Smooth muscle cell (in vitro differentiated cells): ENCODE measurements around the gene HERPUD1. TPM values are rescaled to one million over a fixed set of nuclear protein-coding genes. Genes with fewer than 3 reads are reported as not detected.
A peak's percentile ranks its signal among the peaks of the same experiment; 100 is the strongest.

Source experiments
- DNase-seq: peaks from one replicate; lab custom pipeline; 2025; ENCODE audit not compliant: unreplicated experiment; lab: John Stamatoyannopoulos, UW
- H2AFZ ChIP-seq: fragments of 200-600 bp; sonication (generic); 2 replicates; pipeline ENCODE4 v1.6.0; 2016; ENCODE audit warnings: antibody characterized with exemption, low read depth, mild to moderate bottlenecking
- H3F3A ChIP-seq: fragments of 200-600 bp; sonication (generic); 2 replicates; pipeline ENCODE4 v1.6.0; 2017; ENCODE audit warnings: antibody characterized with exemption, low read depth
- H3K27ac ChIP-seq: fragments of 200-600 bp; sonication (generic); 2 replicates; pipeline ENCODE4 v1.5.1; 2016; ENCODE audit warnings: low read depth, mild to moderate bottlenecking
- H3K27me3 ChIP-seq: fragments of 200-600 bp; sonication (generic); 2 replicates; pipeline ENCODE4 v1.6.1; 2016; ENCODE audit warnings: low read depth, mild to moderate bottlenecking
- H3K36me3 ChIP-seq: fragments of 200-600 bp; sonication (generic); 2 replicates; pipeline ENCODE4 v1.5.1; 2016; ENCODE audit warnings: low read depth
- H3K4me1 ChIP-seq: fragments of 200-600 bp; sonication (generic); 2 replicates; pipeline ENCODE4 v1.5.1; 2016; ENCODE audit warnings: low read depth
- H3K4me2 ChIP-seq: fragments of 200-600 bp; sonication (generic); 2 replicates; pipeline ENCODE4 v1.6.0; 2016; ENCODE audit warnings: mild to moderate bottlenecking
- H3K4me3 ChIP-seq: fragments of 200-600 bp; sonication (generic); 2 replicates; pipeline ENCODE4 v1.5.1; 2016; ENCODE audit warnings: mild to moderate bottlenecking
- H3K79me2 ChIP-seq: fragments of 200-600 bp; sonication (generic); 2 replicates; pipeline ENCODE4 v1.6.0; 2016; ENCODE audit warnings: low read depth, mild to moderate bottlenecking
- H3K9ac ChIP-seq: fragments of 200-600 bp; sonication (generic); 2 replicates; pipeline ENCODE4 v1.6.0; 2016; ENCODE audit warnings: low read depth
- H3K9me3 ChIP-seq: fragments of 200-600 bp; sonication (generic); replicated peaks from 2 replicates; pipeline ENCODE4 v1.5.1; 2016; ENCODE audit warnings: low read depth
- H4K20me1 ChIP-seq: fragments of 200-600 bp; sonication (generic); 2 replicates; pipeline ENCODE4 v1.6.0; 2016; ENCODE audit warnings: low read depth
- CTCF ChIP-seq: fragments of 200-600 bp; sonication (generic); IDR thresholded peaks from 2 replicates; pipeline ENCODE4 v1.5.1; 2017; ENCODE audit warnings: borderline replicate concordance, mild to moderate bottlenecking, antibody characterized with exemption; ENCODE audit not compliant: insufficient read depth, poor library complexity, severe bottlenecking
- WGBS: methylation state at CpG from one replicate; pipeline ENCODE4 v1.1.7; 2016; ENCODE audit warnings: low lambda C conversion rate; 5-methylcytosine and 5-hydroxymethylcytosine counted together
- polyA plus RNA-seq: library from polyadenylated mRNA; unstranded; fragments of >200 nt; fragmentation: Nextera tagmentation; extraction: Ambion mirVana; gene quantifications from 2 replicates; pipeline ENCODE4 v1.2.1, GENCODE V29; 2016
- total RNA-seq: library from RNA; depleted of rRNA; stranded (reverse); fragments of >200 nt; gene quantifications from 2 replicates; pipeline ENCODE4 v1.2.3, GENCODE V29; 2014

HERPUD1 gene
- total and polyA plus RNA-seq, 2 experiments from 2014 or later: 253 to 291 TPM

DNA sequence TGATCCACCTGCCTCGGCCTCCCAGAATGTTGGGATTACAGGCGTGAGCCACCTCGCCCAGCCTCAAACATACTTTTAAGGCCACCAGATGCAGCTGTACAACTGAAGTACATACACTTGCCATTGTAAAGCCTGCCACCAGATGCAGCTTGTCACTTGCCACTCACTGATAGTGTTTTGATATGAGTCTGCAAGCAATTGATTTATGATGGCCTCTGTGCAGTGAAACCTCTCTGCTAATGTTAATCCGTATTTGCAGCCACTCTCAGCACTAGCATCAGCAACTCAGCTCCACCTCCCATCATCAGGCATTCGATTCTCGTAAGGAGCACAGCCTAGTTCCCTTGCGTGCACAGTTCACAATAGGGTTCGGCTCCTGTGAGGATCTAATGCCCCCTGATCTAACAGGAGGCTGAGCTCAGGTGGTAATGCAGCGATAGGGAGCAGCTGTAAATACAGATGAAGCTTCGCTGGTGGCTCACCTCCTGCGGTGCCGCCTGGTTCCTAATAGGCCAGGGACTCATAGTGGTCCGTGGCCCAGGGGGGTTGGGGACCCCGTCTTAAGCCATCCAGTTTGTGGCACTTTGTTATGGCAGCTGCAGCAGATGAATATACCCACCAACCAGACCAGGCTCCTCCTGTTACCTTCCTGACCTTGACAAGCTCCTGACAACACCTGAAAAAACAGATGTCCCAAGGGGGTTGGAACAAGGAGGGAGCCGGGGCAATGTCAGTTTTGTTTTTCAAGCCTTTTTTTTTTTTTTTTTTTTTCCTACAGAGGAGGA lies 1.3 kb upstream of the HERPUD1 start:
- no peak overlapping the region for H3K9ac ChIP-seq
- H3K27ac ChIP-seq: peak overlapping the region; percentile 79
- TF ChIP-seq CTCF: no peak

DNA sequence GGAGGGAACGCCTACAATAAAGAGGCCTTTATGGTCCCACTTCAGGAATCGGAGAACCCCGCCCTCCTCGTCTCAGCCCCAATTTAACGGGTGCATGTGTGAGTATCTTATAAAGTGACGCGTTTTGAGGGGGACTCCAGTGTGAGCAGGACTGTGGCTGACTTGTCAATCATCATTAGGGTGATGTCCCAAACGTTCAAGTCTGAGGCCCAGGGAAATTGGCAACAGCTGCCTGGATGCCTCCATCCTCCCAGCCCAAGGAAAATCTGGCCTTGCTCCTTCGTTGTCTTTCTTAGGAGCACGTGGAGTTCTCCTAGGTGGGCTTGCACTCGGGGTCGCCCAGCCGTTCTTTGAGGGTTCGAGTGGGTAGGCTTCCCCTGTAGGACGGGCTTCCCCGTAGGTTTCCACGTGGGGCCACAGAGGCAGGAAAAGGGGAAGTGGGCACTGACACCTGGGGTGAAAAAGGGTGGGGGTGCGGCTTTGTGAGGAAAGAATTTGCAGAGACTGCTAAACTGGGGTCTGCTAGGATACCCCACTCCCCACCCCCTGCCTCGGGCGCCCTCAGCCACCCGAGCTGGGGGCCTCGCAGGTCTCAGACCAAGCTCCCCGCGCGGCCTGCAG lies 561 bp upstream of the HERPUD1 start:
- Histone ChIP-seq H3K4me1 (peaks cover 21% of the 10 kb centered on the region), H3K27me3 (no peaks in the 10 kb centered on the region), H3K36me3 (peaks cover 10% of the 10 kb centered on the region), H2AFZ (peak overlapping the region; percentile 47), H3K9ac (peak overlapping the region; percentile 87), H3K9me3 (no peaks in the 10 kb centered on the region), H3K27ac (peak overlapping the region; percentile 79), H3K4me2 (peak overlapping the region; percentile 77), H3K79me2 (peaks cover 43% of the 10 kb centered on the region), H3F3A (peaks cover 7% of the 10 kb centered on the region), H3K4me3 (peak overlapping the region; percentile 97), H4K20me1 (peaks cover 42% of the 10 kb centered on the region)
- WGBS: 44% methylated on average over 23 of the region's 25 CpGs
- no peak for DNase-seq
- TF ChIP-seq CTCF: no peak

More for the DNA sequence above, 1.3 kb upstream of the HERPUD1 start:
- H3K4me1 ChIP-seq: peaks cover 21% of the 10 kb centered on the region
- H3K4me3 ChIP-seq: no peak overlapping the region
- 76% methylated on average over 15 of the region's 15 CpGs for WGBS
- H2AFZ ChIP-seq: peak overlapping the region; percentile 15
- H3K9me3 ChIP-seq: no peaks in the 10 kb centered on the region
- H3K4me2 ChIP-seq: peak overlapping the region; percentile 77
- H3K27me3 ChIP-seq: no peaks in the 10 kb centered on the region
- DNase-seq: no peak
- peaks cover 5% of the 10 kb centered on the region for H3K36me3 ChIP-seq
- peaks cover 35% of the 10 kb centered on the region for H4K20me1 ChIP-seq
- H3K79me2 ChIP-seq: peaks cover 36% of the 10 kb centered on the region
- no peaks in the 10 kb centered on the region for H3F3A ChIP-seq

DNA sequence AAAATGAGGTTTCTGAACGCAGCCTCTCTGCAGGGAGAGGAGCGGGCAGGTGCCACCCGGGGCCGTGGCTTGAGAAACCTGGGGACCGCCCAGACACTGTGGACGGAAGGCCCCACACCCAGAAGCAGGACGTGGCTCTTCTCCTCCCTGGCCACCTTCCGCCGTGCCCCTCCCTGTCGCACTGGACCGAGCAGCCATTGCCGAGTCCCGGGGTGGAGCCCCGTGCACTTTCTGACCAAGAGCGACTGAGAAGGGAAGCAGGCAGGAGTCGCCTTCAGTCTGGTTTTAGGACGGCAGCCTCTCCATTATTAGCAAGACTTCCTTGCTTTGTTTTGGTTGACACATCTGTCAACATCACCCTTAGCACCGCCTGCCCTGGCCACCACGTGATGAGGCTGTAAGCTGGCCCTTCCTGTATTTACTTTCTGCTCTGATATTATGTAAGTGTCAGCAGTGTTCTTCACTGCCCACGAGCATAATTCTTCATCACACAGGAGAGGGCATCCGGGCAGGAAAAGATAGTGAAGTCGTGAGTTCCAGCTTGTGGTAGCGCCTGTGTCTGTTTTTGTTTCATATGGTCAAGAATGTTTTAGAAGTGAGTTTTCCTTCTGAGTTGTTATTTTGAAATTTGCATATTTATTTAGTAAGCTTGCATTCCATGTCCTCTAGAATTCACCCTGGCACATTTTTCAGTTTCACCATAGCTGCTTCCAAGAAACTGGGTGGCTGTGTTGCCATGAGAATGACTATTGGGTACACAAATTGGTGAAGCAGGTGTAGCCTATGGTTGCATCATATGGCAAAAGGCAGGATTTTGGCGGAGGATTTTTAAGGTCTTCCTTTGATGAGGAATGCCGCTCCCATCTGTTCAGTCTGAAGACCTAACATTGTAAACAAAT lies 1.0 kb downstream of the HERPUD1 start:
- peak overlapping the region; percentile 84 for H3K27ac ChIP-seq
- no peaks in the 10 kb centered on the region for H3K9me3 ChIP-seq
- H4K20me1 ChIP-seq: peaks cover 58% of the 10 kb centered on the region
- H3K27me3 ChIP-seq: no peaks in the 10 kb centered on the region
- 4% methylated on average over 25 of the region's 25 CpGs for WGBS
- DNase-seq: no peak
- peak overlapping the region; percentile 97 for H3K4me3 ChIP-seq
- H3K36me3 ChIP-seq: peaks cover 25% of the 10 kb centered on the region
- H3K79me2 ChIP-seq: peaks cover 57% of the 10 kb centered on the region
- H3F3A ChIP-seq: peaks cover 16% of the 10 kb centered on the region
- peak overlapping the region; percentile 98 for H3K4me2 ChIP-seq
- peak overlapping the region; percentile 97 for H3K9ac ChIP-seq
- H3K4me1 ChIP-seq: peaks cover 21% of the 10 kb centered on the region
- no peak overlapping the region for H2AFZ ChIP-seq
- no peak for TF ChIP-seq CTCF
